T-helper 17 cell (primary cell): ENCODE results near the gene EIF2B5. TPM values are rescaled to one million over a fixed set of nuclear protein-coding genes. Genes with fewer than 3 reads are reported as not detected.
A peak's percentile ranks its signal among the peaks of the same experiment; 100 is the strongest.
"Not testable (repeated sequence)": the region's sequence is repeated elsewhere in the genome, so short reads cannot be mapped to it uniquely, and the experiment has no call there.

Experiments
- ATAC-seq: fragments of 150-1000 bp; cut with Tn5 transposase; 2 replicates; pipeline ENCODE4 v1.10.0; 2021; ENCODE audit warnings: mild to moderate bottlenecking, moderate library complexity
- DNase-seq, 3 donors: peaks; one replicate each; pipeline versions ENCODE4 v3.0.0 to v3.0.0-alpha.2; 2020 to 2021
- H3K9me3 ChIP-seq: one replicate; pipeline ENCODE4 v1.7.0; 2013; ENCODE audit warnings: low read length, mild to moderate bottlenecking; ENCODE audit not compliant: control insufficient read depth, poor library complexity, severe bottlenecking
- H3K27ac Mint-ChIP-seq: one replicate; pipeline ENCODE4 v1.8.0; 2022; ENCODE audit warnings: mild to moderate bottlenecking, moderate library complexity, mixed read lengths
- H3K27me3 Mint-ChIP-seq: one replicate; pipeline ENCODE4 v1.8.0; 2022; ENCODE audit warnings: mixed read lengths
- H3K36me3 Mint-ChIP-seq: one replicate; pipeline ENCODE4 v1.8.0; 2022; ENCODE audit warnings: low read depth, mixed read lengths
- H3K4me1 Mint-ChIP-seq: one replicate; pipeline ENCODE4 v1.8.0; 2022; ENCODE audit warnings: mild to moderate bottlenecking, mixed read lengths
- H3K4me3 Mint-ChIP-seq: one replicate; pipeline ENCODE4 v1.8.0; 2022; ENCODE audit warnings: mild to moderate bottlenecking, moderate library complexity, mixed read lengths
- total RNA-seq, 4 donors: library from RNA in 2 of 4; stranded (reverse) in 2 of 4; gene quantifications; one replicate each; pipeline ENCODE4 v1.2.3 and lab custom pipeline; 2022 to 2026

Gene EIF2B5
- total RNA-seq, 2 donors from 2014 or later: 49.5 to 53.8 TPM

DNA sequence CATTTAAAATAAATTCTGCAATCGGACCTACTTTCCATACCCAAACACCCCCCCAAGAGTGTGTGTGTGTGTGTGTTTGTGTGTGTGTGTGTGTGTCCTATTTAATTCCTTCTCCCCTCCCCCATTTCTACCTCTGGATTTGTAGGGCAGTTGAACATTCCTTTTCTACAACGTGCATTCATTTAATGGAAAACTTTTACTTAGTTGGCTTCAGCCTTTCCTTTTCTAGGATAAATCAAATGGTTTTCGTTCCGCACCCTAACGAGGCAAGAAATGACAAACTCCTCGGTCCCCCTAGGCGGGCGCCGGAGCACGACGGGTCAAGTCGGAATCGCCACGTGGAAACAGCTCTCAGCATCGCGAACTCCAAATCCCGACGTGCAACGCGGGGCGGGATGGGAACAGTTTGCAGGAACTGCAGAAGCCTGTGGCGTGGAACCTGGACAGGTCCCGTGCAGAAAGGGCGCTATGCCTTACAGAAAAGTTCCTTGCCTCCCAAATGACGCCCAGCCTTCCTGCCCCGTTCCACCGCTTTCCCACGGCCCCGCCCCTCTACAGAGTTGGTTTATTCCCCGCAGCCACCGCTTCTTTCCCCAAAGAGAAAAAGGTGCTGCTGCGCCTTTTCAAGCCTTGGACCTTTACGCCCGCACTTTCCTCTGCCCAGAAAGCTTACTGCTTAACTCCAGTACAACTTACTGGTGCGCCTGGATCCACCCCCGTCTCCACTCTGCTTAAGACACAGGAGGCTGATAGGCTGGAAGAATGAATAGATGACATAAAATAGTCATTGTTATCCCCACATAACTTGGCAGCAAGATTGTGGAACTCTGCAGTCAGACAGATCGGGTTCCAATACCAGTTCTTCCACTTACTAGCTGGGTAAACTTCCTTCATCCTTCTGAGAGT, 1.1 kb upstream of the EIF2B5 start:
- H3K27ac Mint-ChIP-seq: peak overlapping the region; percentile 96
- no peaks in the 10 kb centered on the region for H3K36me3 Mint-ChIP-seq
- ATAC-seq (peak; percentile 13), DNase-seq (peak in 2 of 3 donors; percentile 16 to 23)
- H3K4me3 Mint-ChIP-seq: peak overlapping the region; percentile 99
- peaks cover 33% of the 10 kb centered on the region for H3K4me1 Mint-ChIP-seq
- no peaks in the 10 kb centered on the region for H3K27me3 Mint-ChIP-seq
- H3K9me3 ChIP-seq: no peaks in the 10 kb centered on the region

- ATAC-seq (peak; percentile 35), DNase-seq (no peak)
- Mint-ChIP-seq H3K27me3 (no peaks in the 10 kb centered on the region), H3K4me1 (peaks cover 33% of the 10 kb centered on the region), H3K36me3 (no peaks in the 10 kb centered on the region), H3K4me3 (peak overlapping the region; percentile 99), H3K27ac (peak overlapping the region; percentile 96)
- H3K9me3 ChIP-seq: no peaks in the 10 kb centered on the region
Observed at GRCh38 chr3:184134746-184135148, 411 bp upstream of the EIF2B5 start.

GRCh38 chr3:184135911-184136260, 728 bp downstream of the EIF2B5 start:
- Mint-ChIP-seq H3K4me3 (peak overlapping the region; percentile 99), H3K36me3 (peaks cover 6% of the 10 kb centered on the region), H3K27me3 (no peaks in the 10 kb centered on the region), H3K4me1 (peaks cover 33% of the 10 kb centered on the region), H3K27ac (peak overlapping the region; percentile 96)
- H3K9me3 ChIP-seq: no peaks in the 10 kb centered on the region
- ATAC-seq (no peak), DNase-seq (no peak)

DNA sequence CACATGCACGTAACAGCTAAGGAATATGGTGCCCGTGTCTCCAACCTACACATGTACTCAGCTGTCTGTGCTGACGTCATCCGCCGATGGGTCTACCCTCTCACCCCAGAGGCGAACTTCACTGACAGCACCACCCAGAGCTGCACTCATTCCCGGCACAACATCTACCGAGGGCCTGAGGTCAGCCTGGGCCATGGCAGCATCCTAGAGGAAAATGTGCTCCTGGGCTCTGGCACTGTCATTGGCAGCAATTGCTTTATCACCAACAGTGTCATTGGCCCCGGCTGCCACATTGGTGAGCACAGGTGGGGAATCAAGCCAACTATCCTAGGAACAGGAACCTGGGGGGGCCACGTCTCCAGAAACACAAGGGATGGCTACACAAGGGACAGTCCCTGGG, 5.3 kb downstream of the EIF2B5 start:
- no peaks in the 10 kb centered on the region for H3K9me3 ChIP-seq
- DNase-seq (no peak), ATAC-seq (no peak)
- Mint-ChIP-seq H3K4me1 (peaks cover 25% of the 10 kb centered on the region), H3K36me3 (peaks cover 10% of the 10 kb centered on the region), H3K4me3 (no peak overlapping the region), H3K27ac (no peak overlapping the region), H3K27me3 (no peaks in the 10 kb centered on the region)

- peaks cover 8% of the 10 kb centered on the region for H3K4me1 Mint-ChIP-seq
- H3K9me3 ChIP-seq: no peaks in the 10 kb centered on the region
- peak overlapping the region; percentile 70 for H3K27ac Mint-ChIP-seq
- H3K27me3 Mint-ChIP-seq: no peaks in the 10 kb centered on the region
- no peak for DNase-seq
- ATAC-seq: no peak
- no peak overlapping the region for H3K4me3 Mint-ChIP-seq
- H3K36me3 Mint-ChIP-seq: peaks cover 10% of the 10 kb centered on the region
Observed at GRCh38 chr3:184142199-184142598, 7.0 kb downstream of the EIF2B5 start.

- ATAC-seq (peak; percentile 30), DNase-seq (no peak)
- Mint-ChIP-seq H3K27ac (peak overlapping the region; percentile 70), H3K4me3 (no peak overlapping the region), H3K27me3 (no peaks in the 10 kb centered on the region), H3K4me1 (peaks cover 4% of the 10 kb centered on the region), H3K36me3 (peaks cover 10% of the 10 kb centered on the region)
- H3K9me3 ChIP-seq: no peaks in the 10 kb centered on the region
Observed at GRCh38 chr3:184143327-184143726, 8.2 kb downstream of the EIF2B5 start.

DNA sequence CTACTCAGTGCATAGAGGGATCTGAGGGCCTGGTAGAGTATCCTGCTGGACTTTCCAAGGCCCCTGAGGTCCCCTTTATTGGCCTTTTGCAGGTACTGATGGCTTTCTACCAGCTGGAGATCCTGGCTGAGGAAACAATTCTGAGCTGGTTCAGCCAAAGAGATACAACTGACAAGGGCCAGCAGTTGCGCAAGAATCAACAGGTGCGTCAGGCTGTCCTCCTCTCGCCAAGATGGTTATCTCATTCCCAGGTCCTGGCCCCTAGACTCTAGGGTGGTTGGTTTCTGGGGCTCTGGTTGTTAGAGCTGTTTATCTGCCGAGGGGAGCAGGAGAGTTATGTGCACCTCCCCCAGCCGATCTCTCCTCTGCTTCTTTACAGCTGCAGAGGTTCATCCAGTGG, 9.3 kb downstream of the EIF2B5 start:
- H3K9me3 ChIP-seq: no peaks in the 10 kb centered on the region
- ATAC-seq (no peak), DNase-seq (no peak)
- H3K4me1 Mint-ChIP-seq: peaks cover 4% of the 10 kb centered on the region
- peaks cover 10% of the 10 kb centered on the region for H3K36me3 Mint-ChIP-seq
- no peak overlapping the region for H3K27ac Mint-ChIP-seq
- no peak overlapping the region for H3K4me3 Mint-ChIP-seq
- H3K27me3 Mint-ChIP-seq: no peaks in the 10 kb centered on the region

DNA sequence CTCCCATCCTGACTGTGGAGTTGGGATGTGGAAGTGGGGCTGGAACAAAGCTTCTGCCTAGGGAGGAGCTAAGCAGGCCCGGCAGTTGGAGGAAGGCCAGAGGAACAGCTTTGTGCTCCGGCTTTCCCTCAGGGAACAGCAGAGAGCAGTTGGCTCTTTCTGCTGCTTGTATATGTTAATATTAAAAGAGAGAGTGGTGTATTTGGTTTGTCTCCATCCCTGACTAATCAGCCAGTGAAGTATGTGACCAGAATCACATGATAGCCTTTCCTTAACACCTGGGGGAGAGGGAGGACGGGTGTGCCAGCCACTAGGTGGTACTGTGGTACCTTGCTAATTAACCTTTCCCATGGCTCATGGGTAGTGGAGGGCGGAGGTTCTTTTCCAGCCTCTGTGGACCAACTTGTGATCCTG, 10.0 kb downstream of the EIF2B5 start:
- Mint-ChIP-seq H3K4me1 (peaks cover 4% of the 10 kb centered on the region), H3K4me3 (no peak overlapping the region), H3K27me3 (no peaks in the 10 kb centered on the region), H3K27ac (no peak overlapping the region), H3K36me3 (peaks cover 8% of the 10 kb centered on the region)
- DNase-seq (no peak), ATAC-seq (peak; percentile 70)
- H3K9me3 ChIP-seq: no peaks in the 10 kb centered on the region

DNA sequence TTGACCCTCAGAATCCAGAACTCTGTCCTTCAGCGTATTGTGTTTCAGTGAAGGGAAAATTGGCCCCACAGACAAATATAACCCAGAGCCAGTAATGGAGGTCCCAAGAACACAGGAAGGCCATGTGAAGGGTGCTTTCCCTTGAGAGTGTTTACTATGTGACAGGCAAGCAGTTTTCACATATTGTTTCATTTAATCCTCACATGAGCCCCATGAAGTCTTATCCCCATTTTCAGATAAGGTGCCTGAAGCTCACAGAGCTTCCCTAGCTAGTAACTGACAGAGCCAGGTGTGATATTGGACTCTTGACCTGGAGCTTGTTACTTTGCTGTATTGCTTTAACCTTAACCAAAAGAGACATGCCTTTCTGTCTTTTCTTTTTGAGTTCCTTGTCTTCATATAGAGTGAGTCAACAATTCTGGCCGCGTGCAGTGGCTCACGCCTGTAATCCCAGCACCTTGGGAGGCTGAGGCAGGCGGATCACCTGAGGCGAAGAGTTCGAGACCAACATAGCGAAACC, 10.7 kb downstream of the EIF2B5 start:
- no peak for DNase-seq
- no peak for ATAC-seq
- no peaks in the 10 kb centered on the region for H3K27me3 Mint-ChIP-seq
- peaks cover 4% of the 10 kb centered on the region for H3K4me1 Mint-ChIP-seq
- H3K9me3 ChIP-seq: no peaks in the 10 kb centered on the region
- peaks cover 5% of the 10 kb centered on the region for H3K36me3 Mint-ChIP-seq
- H3K4me3 Mint-ChIP-seq: no peak overlapping the region
- H3K27ac Mint-ChIP-seq: no peak overlapping the region

GRCh38 chr3:184148076-184148475, 12.9 kb downstream of the EIF2B5 start:
- Mint-ChIP-seq H3K36me3 (no peaks in the 10 kb centered on the region), H3K27me3 (no peaks in the 10 kb centered on the region), H3K4me1 (no peaks in the 10 kb centered on the region), H3K27ac (peak overlapping the region; percentile 65), H3K4me3 (no peak overlapping the region)
- DNase-seq: no peak
- no peaks in the 10 kb centered on the region for H3K9me3 ChIP-seq
- no peak for ATAC-seq

DNA sequence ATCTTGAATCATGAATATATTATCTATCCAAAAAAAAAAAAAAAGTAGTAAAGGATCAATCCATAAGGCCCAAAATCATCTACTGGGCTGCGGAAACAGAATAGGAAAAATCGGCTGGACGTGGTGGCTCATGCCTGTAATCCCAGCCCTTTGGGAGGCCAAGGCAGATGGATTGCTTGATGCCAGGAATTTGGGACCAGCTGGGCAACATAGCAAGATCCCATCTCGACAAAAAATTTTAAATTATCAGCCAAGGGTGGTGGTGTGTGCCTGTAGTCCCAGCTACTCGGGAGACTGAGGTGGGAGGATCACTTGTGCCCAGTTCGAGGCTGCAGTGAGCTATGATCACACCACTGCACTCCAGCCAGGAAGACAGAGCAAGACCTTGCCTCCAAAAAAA, 14.0 kb downstream of the EIF2B5 start:
- ATAC-seq (no peak), DNase-seq (no peak)
- H3K27ac Mint-ChIP-seq: no peak overlapping the region
- H3K4me3 Mint-ChIP-seq: no peak overlapping the region
- no peaks in the 10 kb centered on the region for H3K9me3 ChIP-seq
- no peaks in the 10 kb centered on the region for H3K4me1 Mint-ChIP-seq
- no peaks in the 10 kb centered on the region for H3K36me3 Mint-ChIP-seq
- no peaks in the 10 kb centered on the region for H3K27me3 Mint-ChIP-seq

GRCh38 chr3:184149770-184150169, 14.6 kb downstream of the EIF2B5 start:
- not testable (repeated sequence) for ATAC-seq, H3K27me3 Mint-ChIP-seq, H3K9me3 ChIP-seq, H3K4me1 Mint-ChIP-seq, H3K36me3 Mint-ChIP-seq, H3K27ac Mint-ChIP-seq, H3K4me3 Mint-ChIP-seq, DNase-seq

- peak in 2 of 3 donors; percentile 26 to 41 for DNase-seq
- no peaks in the 10 kb centered on the region for H3K36me3 Mint-ChIP-seq
- peak within 1 kb of the TSS; percentile 94 for H3K4me3 Mint-ChIP-seq
- H3K9me3 ChIP-seq: no peaks in the 10 kb centered on the region
- ATAC-seq: peak; percentile 80
- no peaks in the 10 kb centered on the region for H3K27me3 Mint-ChIP-seq
- H3K27ac Mint-ChIP-seq: peak within 1 kb of the TSS; percentile 80
- peaks cover 16% of the 10 kb centered on the region for H3K4me1 Mint-ChIP-seq
Observed at GRCh38 chr3:184154885-184155643, 19.9 kb downstream of the EIF2B5 start, which contains the start of gene DVL3. DVL3 (plus strand) TSS chr3:184155377; CDS start chr3:184155636, 259 bp downstream.
